PFSK-1 (cell line): ENCODE results near the gene PDE4B.

Experiments used
- FOXP2 ChIP-seq: optimal IDR thresholded peaks from 2 replicates; pipeline ENCODE3; 2011; ENCODE audit warnings: borderline replicate concordance, control low read depth, inconsistent platforms; ENCODE audit not compliant: insufficient read depth; ENCODE audit errors: extremely low read length, extremely low read depth
- POLR2AphosphoS5 ChIP-seq: IDR thresholded peaks from 2 replicates; pipeline ENCODE4 v1.6.1; 2012; ENCODE audit warnings: low read depth, mild to moderate bottlenecking, control low read depth, low read length, moderate library complexity
- SIN3A ChIP-seq: IDR thresholded peaks from 2 replicates; pipeline ENCODE4 v1.6.1; 2012; ENCODE audit warnings: mild to moderate bottlenecking, low read length, moderate library complexity, borderline replicate concordance; ENCODE audit not compliant: insufficient read depth
- TAF1 ChIP-seq: IDR thresholded peaks from 2 replicates; pipeline ENCODE4 v1.6.1; 2012; ENCODE audit warnings: low read length, control low read depth, borderline replicate concordance; ENCODE audit not compliant: insufficient read depth

DNA sequence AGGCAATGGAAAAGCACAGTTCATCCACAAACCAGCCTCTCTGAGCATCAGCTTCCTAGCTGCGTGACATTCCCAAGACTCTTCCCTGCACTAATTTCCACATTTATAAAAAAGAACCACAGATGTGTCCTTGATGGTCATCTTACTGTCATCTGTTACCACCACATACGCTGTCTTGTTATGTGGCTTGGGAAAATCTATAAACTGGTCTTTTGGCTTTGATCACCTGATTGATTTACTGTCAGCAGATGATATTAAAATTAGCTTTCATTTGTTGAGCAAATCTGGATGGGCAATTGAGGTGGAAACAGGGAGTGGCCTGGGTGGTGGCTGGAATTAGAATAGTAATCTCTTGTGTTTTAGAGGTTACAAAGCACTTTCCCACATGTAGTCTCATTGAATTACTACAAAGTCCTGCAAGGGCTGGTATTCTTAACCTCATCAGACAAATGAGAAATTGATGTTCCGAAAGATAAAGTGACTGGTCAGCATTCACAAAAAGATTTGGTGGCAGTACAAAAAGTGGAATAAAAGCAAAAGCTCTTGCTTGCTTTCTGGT is 509.6 kb downstream of the PDE4B start:
- TF ChIP-seq POLR2AphosphoS5 (no peak), TAF1 (no peak), FOXP2 (no peak), SIN3A (no peak)
